ENCODE results near the gene KCTD1.

The KCTD1 gene

GRCh38 chr18:26526966-26527234, 21.5 kb downstream of the KCTD1 start:
- Histone ChIP-seq H3K9me3 (ENCODE audit: insufficient read depth, low read length, severe bottlenecking) (no peaks in the 10 kb centered on the region), H3K9ac (ENCODE audit: low read depth, low read length) (no peak overlapping the region), H2AFZ (ENCODE audit: low read depth, low read length) (no peak overlapping the region), H3K4me1 (ENCODE audit: insufficient read depth, low read length) (no peaks in the 10 kb centered on the region), H4K20me1 (ENCODE audit: insufficient read depth, low read length) (no peaks in the 10 kb centered on the region; the same call in 1 of the 2 replicates), H3K27me3 (ENCODE audit: insufficient read depth, low read length, poor library complexity) (no peaks in the 10 kb centered on the region), H3K27ac (ENCODE audit: low read length) (no peak overlapping the region), H3K79me2 (ENCODE audit: insufficient read depth, low read length) (peaks cover 4% of the 10 kb centered on the region; the same call in 1 of the 2 replicates), H3K4me3 (ENCODE audit: low read depth in 1 of 2, low read length in 2 of 2) (no peak overlapping the region), H3K4me2 (ENCODE audit: insufficient read depth, low read length) (no peak overlapping the region), H3K36me3 (ENCODE audit: insufficient read depth, low read length) (no peaks in the 10 kb centered on the region)
- ATAC-seq (ENCODE audit: insufficient read depth, low read depth) = no peak
- TF ChIP-seq EZH2 (IDR thresholded peaks at IDR 0.05; ENCODE audit: borderline replicate concordance, low read depth, low read length, severe bottlenecking) (no peak), CTCF (IDR thresholded peaks at IDR 0.05; ENCODE audit: borderline replicate concordance, extremely low read depth, low read length, poor library complexity, severe bottlenecking) (no peak)
- no peak for DNase-seq

GRCh38 chr18:26526128-26526965, 22.0 kb downstream of the KCTD1 start:
- H3K27me3 ChIP-seq (ENCODE audit: insufficient read depth, low read length, poor library complexity) = no peaks in the 10 kb centered on the region
- H3K9ac ChIP-seq (ENCODE audit: low read depth, low read length) = no peak overlapping the region
- H4K20me1 ChIP-seq (ENCODE audit: insufficient read depth, low read length) = no peaks in the 10 kb centered on the region; the same call in 1 of the 2 replicates
- TF ChIP-seq EZH2 (IDR thresholded peaks at IDR 0.05; ENCODE audit: borderline replicate concordance, low read depth, low read length, severe bottlenecking) = no peak
- H3K4me2 ChIP-seq (ENCODE audit: insufficient read depth, low read length) = no peak overlapping the region
- no peaks in the 10 kb centered on the region for H3K36me3 ChIP-seq (ENCODE audit: insufficient read depth, low read length)
- no peak overlapping the region for H3K27ac ChIP-seq (ENCODE audit: low read length)
- DNase-seq (no peak), ATAC-seq (ENCODE audit: insufficient read depth, low read depth) (no peak)
- no peak overlapping the region for H3K4me3 ChIP-seq (ENCODE audit: low read depth in 1 of 2, low read length in 2 of 2)
- no peak overlapping the region for H2AFZ ChIP-seq (ENCODE audit: low read depth, low read length)
- no peaks in the 10 kb centered on the region for H3K4me1 ChIP-seq (ENCODE audit: insufficient read depth, low read length)
- no peaks in the 10 kb centered on the region for H3K9me3 ChIP-seq (ENCODE audit: insufficient read depth, low read length, severe bottlenecking)
- peaks cover 4% of the 10 kb centered on the region; the same call in 1 of the 2 replicates for H3K79me2 ChIP-seq (ENCODE audit: insufficient read depth, low read length)

- no peak for TF ChIP-seq CTCF (IDR thresholded peaks at IDR 0.05; ENCODE audit: borderline replicate concordance, extremely low read depth, low read length, poor library complexity, severe bottlenecking)
- Histone ChIP-seq H3K9ac (ENCODE audit: low read depth, low read length) (no peak overlapping the region), H4K20me1 (ENCODE audit: insufficient read depth, low read length) (peaks cover 3% of the 10 kb centered on the region; the same call in 1 of the 2 replicates), H3K27ac (ENCODE audit: low read length) (no peak overlapping the region), H3K27me3 (ENCODE audit: insufficient read depth, low read length, poor library complexity) (no peaks in the 10 kb centered on the region), H3K79me2 (ENCODE audit: insufficient read depth, low read length) (no peaks in the 10 kb centered on the region; the same call in 1 of the 2 replicates), H3K9me3 (ENCODE audit: insufficient read depth, low read length, severe bottlenecking) (no peaks in the 10 kb centered on the region), H3K4me2 (ENCODE audit: insufficient read depth, low read length) (no peak overlapping the region), H3K4me1 (ENCODE audit: insufficient read depth, low read length) (no peaks in the 10 kb centered on the region), H3K4me3 (ENCODE audit: low read depth in 1 of 2, low read length in 2 of 2) (no peak overlapping the region), H2AFZ (ENCODE audit: low read depth, low read length) (no peak overlapping the region), H3K36me3 (ENCODE audit: insufficient read depth, low read length) (no peaks in the 10 kb centered on the region)
- DNase-seq = no peak
- no peak for ATAC-seq (ENCODE audit: insufficient read depth, low read depth)
Observed at GRCh38 chr18:26524504-26525351, 23.6 kb downstream of the KCTD1 start.

- Histone ChIP-seq H3K4me1 (ENCODE audit: insufficient read depth, low read length) (no peaks in the 10 kb centered on the region), H4K20me1 (ENCODE audit: insufficient read depth, low read length) (peaks cover 3% of the 10 kb centered on the region; the same call in 1 of the 2 replicates), H3K4me3 (ENCODE audit: low read depth in 1 of 2, low read length in 2 of 2) (no peak overlapping the region), H3K27ac (ENCODE audit: low read length) (no peak overlapping the region), H3K4me2 (ENCODE audit: insufficient read depth, low read length) (no peak overlapping the region), H3K9me3 (ENCODE audit: insufficient read depth, low read length, severe bottlenecking) (no peaks in the 10 kb centered on the region), H3K79me2 (ENCODE audit: insufficient read depth, low read length) (no peaks in the 10 kb centered on the region; the same call in 1 of the 2 replicates), H3K36me3 (ENCODE audit: insufficient read depth, low read length) (no peaks in the 10 kb centered on the region), H3K27me3 (ENCODE audit: insufficient read depth, low read length, poor library complexity) (no peaks in the 10 kb centered on the region), H2AFZ (ENCODE audit: low read depth, low read length) (no peak overlapping the region), H3K9ac (ENCODE audit: low read depth, low read length) (no peak overlapping the region)
- ATAC-seq (ENCODE audit: insufficient read depth, low read depth) = no peak
- TF ChIP-seq EZH2 (IDR thresholded peaks at IDR 0.05; ENCODE audit: borderline replicate concordance, low read depth, low read length, severe bottlenecking) = no peak
- TF ChIP-seq CTCF (IDR thresholded peaks at IDR 0.05; ENCODE audit: borderline replicate concordance, extremely low read depth, low read length, poor library complexity, severe bottlenecking) = no peak
- DNase-seq = no peak
Observed at GRCh38 chr18:26524002-26524401, 24.4 kb downstream of the KCTD1 start.

Data from DND-41 (cell line).